ENCODE measurements around the gene CPT1C.

GRCh38 chr19:49730166-49730565, 39.2 kb downstream of the CPT1C start:
- TF ChIP-seq POLR2A (IDR thresholded peaks at IDR 0.05; ENCODE audit: low read depth, low read length) (no peak), ELK1 (IDR thresholded peaks at IDR 0.05; ENCODE audit: borderline replicate concordance, low read depth, low read length) (no peak), SMC3 (IDR thresholded peaks at IDR 0.05; ENCODE audit: low read depth, low read length) (no peak), CTCF (conservative IDR thresholded peaks at IDR 0.05; ENCODE audit: low read depth, low read length) (no peak), RFX5 (IDR thresholded peaks at IDR 0.05; ENCODE audit: low read depth, low read length) (no peak), CHD1 (IDR thresholded peaks at IDR 0.05; ENCODE audit: low read depth, low read length) (no peak), RAD21 (IDR thresholded peaks at IDR 0.05; ENCODE audit: low read length) (no peak), MAFK (IDR thresholded peaks at IDR 0.05; ENCODE audit: low read depth, low read length) (no peak), BHLHE40 (IDR thresholded peaks at IDR 0.05; ENCODE audit: low read depth, low read length) (no peak), USF2 (IDR thresholded peaks at IDR 0.05; ENCODE audit: low read depth, low read length) (no peak)
